BLaER1 treated with 17β-estradiol and CSF1 and Interleukin-3, amounts not matched to agents 10 nM and 100 nM (cell line): Measurements from ENCODE around the gene MYO6.
A peak's percentile ranks its signal among the peaks of the same experiment; 100 is the strongest.

ENCODE experiments used
- H3K27ac ChIP-seq, 11 experiments: shearing (Covaris generic); formaldehyde crosslinking; 2 replicates each; pipeline ENCODE4 v1.8.1; 2022
- H3K27me3 ChIP-seq, 11 experiments: shearing (Covaris generic); formaldehyde crosslinking; 2 replicates each; pipeline ENCODE4 v1.8.1; 2022
- H3K36me3 ChIP-seq, 11 experiments: shearing (Covaris generic); formaldehyde crosslinking; 2 replicates each; pipeline ENCODE4 v1.8.1; 2022
- H3K4me1 ChIP-seq, 10 experiments: shearing (Covaris generic); formaldehyde crosslinking; 2 replicates each; pipeline ENCODE4 v1.8.1; 2022
- H3K4me2 ChIP-seq, 11 experiments: shearing (Covaris generic); formaldehyde crosslinking; 2 replicates each; pipeline ENCODE4 v1.8.1; 2022
- H3K4me3 ChIP-seq, 10 experiments: shearing (Covaris generic); formaldehyde crosslinking; 2 replicates each; pipeline ENCODE4 v1.8.1; 2022
- H3K9ac ChIP-seq, 11 experiments: shearing (Covaris generic); formaldehyde crosslinking; 2 replicates each; pipeline ENCODE4 v1.8.1; 2022
- H3K9me3 ChIP-seq, 11 experiments: shearing (Covaris generic); formaldehyde crosslinking; replicated peaks in 1 of 11; 2 replicates each; pipeline ENCODE4 v1.8.1; 2022
- H4K20me1 ChIP-seq, 11 experiments: shearing (Covaris generic); formaldehyde crosslinking; 2 replicates each; pipeline ENCODE4 v1.8.1; 2022
- Cebpa-rat ChIP-seq, 11 experiments: shearing (Covaris generic); IDR thresholded peaks; 2 replicates each; pipeline ENCODE4 v1.8.1; 2022

MYO6 gene

DNA sequence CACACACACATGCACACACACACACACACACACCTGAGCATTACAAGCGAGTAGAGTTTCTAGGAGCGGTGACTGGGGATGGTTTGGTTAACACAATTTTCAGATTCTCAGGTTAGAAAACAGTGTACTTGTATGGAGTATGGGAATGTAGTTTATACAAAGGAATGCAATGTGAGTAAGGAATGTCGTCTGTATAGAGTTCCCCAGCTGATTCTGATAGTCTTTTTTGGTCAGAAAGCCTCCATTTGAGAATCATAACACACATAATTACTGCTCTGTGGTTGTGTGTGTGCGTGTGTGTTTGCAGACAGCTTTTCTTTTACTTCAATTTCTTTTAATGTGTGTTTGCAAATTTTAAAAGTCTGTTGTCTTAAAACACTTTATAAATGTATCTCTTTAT, 93.2 kb downstream of the MYO6 start:
- peaks cover 0 to 6% (median 1%) of the 10 kb centered on the region in 10 experiments; a peak in 2 of 20 replicates for H3K4me1 ChIP-seq
- no peak for TF ChIP-seq Cebpa-rat (IDR thresholded peaks at IDR 0.05)
- no peaks in the 10 kb centered on the region for H4K20me1 ChIP-seq
- H3K36me3 ChIP-seq: no peaks in the 10 kb centered on the region
- H3K4me3 ChIP-seq: no peak overlapping the region
- no peaks in the 10 kb centered on the region for H3K27me3 ChIP-seq
- no peak overlapping the region for H3K27ac ChIP-seq
- no peak overlapping the region for H3K4me2 ChIP-seq
- H3K9ac ChIP-seq: no peak overlapping the region
- H3K9me3 ChIP-seq: no peaks in the 10 kb centered on the region

DNA sequence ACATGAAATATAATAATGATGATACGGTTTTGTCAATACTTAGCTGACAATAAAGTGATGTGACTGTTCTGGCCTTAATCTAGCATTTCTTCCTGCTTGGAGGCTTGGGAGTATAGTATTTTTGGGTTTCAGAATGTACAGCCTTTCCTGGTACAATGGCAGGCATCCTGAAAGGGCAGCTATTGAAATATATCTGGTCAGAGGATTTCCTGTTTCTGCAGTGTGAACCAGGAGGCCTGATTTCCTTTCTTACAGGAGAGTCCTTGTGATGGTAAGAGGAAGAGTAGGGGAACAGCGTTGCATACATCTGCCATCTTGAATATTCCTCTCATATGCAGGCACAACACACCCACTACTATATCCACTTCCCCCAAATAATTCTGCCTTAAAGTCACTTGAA, 93.7 kb downstream of the MYO6 start:
- H3K4me3 ChIP-seq: no peak overlapping the region
- TF ChIP-seq Cebpa-rat (IDR thresholded peaks at IDR 0.05): no peak
- no peaks in the 10 kb centered on the region for H4K20me1 ChIP-seq
- no peak overlapping the region for H3K27ac ChIP-seq
- H3K9me3 ChIP-seq: no peaks in the 10 kb centered on the region
- H3K27me3 ChIP-seq: no peaks in the 10 kb centered on the region
- H3K4me1 ChIP-seq: peaks cover 0 to 6% (median 1%) of the 10 kb centered on the region in 10 experiments; a peak in 2 of 20 replicates
- no peak overlapping the region for H3K9ac ChIP-seq
- no peaks in the 10 kb centered on the region for H3K36me3 ChIP-seq
- H3K4me2 ChIP-seq: peak overlapping the region in 4 of 11 experiments; percentile 5 to 37 (median 22); a peak in 2 of 22 replicates

DNA sequence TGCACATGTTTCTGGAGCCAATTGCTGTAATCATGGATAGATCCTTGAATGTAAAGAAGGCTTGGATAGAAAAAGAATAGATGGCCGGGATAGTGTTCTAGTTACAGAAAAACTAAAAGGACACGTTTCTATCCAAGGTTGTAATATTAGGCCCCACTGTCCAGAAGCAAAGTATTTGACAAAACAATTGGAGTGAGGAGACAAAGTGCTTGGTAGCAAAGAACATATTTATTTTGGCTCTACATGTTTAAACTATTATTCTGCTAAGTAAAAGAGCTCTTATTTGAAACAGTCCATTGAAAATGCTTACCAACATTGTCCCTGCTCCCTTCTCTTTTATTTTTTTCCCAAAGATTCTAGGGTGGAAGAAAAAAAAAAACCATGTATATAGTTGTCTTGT, 94.4 kb downstream of the MYO6 start:
- no peak for TF ChIP-seq Cebpa-rat (IDR thresholded peaks at IDR 0.05)
- Histone ChIP-seq H3K9ac (no peak overlapping the region), H3K9me3 (no peaks in the 10 kb centered on the region), H4K20me1 (no peaks in the 10 kb centered on the region), H3K36me3 (no peaks in the 10 kb centered on the region), H3K4me1 (peaks cover 0 to 6% (median 1%) of the 10 kb centered on the region in 10 experiments; a peak in 2 of 20 replicates), H3K27me3 (no peaks in the 10 kb centered on the region), H3K27ac (no peak overlapping the region), H3K4me3 (no peak overlapping the region), H3K4me2 (no peak overlapping the region)

DNA sequence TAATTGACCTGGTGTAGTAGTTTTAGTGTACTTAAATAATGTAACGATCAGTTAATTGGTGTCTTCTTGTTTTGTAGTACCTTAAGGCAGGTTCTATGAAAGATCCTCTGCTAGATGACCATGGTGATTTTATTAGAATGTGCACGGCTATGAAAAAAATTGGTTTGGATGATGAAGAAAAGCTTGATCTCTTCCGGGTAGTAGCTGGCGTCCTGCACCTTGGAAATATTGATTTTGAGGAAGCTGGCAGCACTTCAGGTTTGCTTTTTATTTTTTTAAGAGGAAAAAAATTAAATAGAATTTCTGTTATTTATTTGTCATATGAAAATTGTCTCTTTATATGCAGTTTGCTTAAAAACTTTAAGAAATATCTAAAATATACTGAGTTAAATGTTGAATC, 99.2 kb downstream of the MYO6 start:
- Histone ChIP-seq H3K9ac (no peak overlapping the region), H3K9me3 (no peaks in the 10 kb centered on the region), H3K36me3 (no peaks in the 10 kb centered on the region), H3K27ac (no peak overlapping the region), H3K4me3 (no peak overlapping the region), H3K4me1 (peaks cover 0 to 4% (median 0%) of the 10 kb centered on the region in 10 experiments; a peak in 1 of 20 replicates), H3K27me3 (no peaks in the 10 kb centered on the region), H4K20me1 (no peaks in the 10 kb centered on the region), H3K4me2 (no peak overlapping the region)
- no peak for TF ChIP-seq Cebpa-rat (IDR thresholded peaks at IDR 0.05)

DNA sequence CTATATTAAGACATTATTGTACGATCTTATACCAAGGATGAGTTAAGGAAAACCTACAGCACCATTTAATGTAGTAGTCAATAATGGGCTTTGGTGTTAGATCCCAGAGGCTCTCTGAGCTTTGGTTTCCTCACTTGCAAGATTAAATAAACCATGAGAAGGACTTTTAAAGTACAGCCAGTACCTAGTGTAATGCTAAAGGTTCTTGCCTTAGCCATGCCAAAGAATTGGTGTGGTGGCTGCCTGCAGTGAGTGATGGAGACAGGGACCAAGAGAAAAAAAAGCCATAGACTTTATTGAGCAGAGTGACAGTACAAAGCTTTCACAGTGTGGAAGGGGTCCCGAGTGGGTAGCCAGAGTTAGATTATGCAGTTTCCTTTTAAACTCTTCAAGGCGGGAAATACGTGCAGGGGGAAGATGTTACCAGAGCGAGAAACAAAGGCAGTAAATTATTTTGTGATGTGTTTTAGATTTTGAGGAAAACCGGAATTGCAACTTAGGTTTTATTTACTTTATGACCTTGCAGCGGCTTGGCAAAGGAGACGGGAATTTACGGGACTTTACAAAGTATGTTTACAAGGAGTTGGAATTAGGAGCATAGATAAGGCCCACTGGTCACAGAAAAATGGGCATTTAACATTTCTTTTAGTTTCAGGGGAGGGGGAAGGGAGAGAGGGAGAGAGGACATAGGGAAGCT, 100.4 kb downstream of the MYO6 start:
- Histone ChIP-seq H3K4me1 (peaks cover 0 to 4% (median 0%) of the 10 kb centered on the region in 10 experiments; a peak in 1 of 20 replicates), H3K27me3 (no peaks in the 10 kb centered on the region)

DNA sequence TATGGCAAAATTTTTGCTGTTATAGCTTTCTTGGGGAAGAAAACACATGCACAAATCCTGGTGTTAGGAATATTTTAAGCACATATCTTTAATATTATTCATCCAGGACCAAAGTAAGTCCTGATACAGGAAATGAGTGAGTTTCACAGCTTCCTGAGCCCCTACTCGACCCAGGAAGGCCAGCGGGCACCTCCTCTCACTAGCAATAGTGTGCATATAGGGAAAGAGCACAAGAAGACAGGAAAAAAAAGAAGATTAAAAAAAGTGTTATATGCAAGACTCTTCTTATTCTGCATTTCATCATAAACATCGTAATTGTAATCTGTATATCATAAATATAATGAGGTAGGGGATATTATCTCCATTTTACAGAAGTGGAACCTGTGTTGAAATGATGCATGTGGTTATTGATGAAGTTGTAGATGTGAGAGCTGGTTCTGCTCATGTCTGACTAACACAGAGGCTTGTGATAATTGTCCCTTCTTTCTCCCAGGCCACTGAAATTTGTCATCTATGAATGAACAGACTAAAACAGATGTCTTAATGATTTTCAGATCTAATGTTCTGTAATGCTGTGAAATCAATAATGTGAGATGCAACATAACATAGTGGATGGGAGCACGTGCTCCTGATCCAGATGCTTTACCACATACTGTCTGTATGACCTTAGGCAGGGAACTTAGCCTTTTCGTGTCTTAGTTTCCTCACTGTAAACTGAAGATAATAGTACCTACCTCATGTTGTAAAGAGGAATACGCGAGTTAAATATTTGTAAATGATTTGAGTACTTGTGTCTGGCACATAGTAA, 101.2 kb downstream of the MYO6 start:
- Histone ChIP-seq H3K9me3 (no peaks in the 10 kb centered on the region), H3K4me3 (no peak overlapping the region), H3K4me2 (no peak overlapping the region), H3K36me3 (no peaks in the 10 kb centered on the region), H3K27me3 (no peaks in the 10 kb centered on the region), H3K4me1 (peaks cover 0 to 4% (median 0%) of the 10 kb centered on the region in 10 experiments; a peak in 1 of 20 replicates), H4K20me1 (no peaks in the 10 kb centered on the region), H3K27ac (no peak overlapping the region), H3K9ac (no peak overlapping the region)
- no peak for TF ChIP-seq Cebpa-rat (IDR thresholded peaks at IDR 0.05)

More for the DNA sequence above, 100.4 kb downstream of the MYO6 start:
- no peaks in the 10 kb centered on the region for H4K20me1 ChIP-seq
- no peak for TF ChIP-seq Cebpa-rat (IDR thresholded peaks at IDR 0.05)
- H3K4me2 ChIP-seq: no peak overlapping the region
- no peaks in the 10 kb centered on the region for H3K9me3 ChIP-seq
- H3K4me3 ChIP-seq: no peak overlapping the region
- H3K9ac ChIP-seq: no peak overlapping the region
- no peak overlapping the region for H3K27ac ChIP-seq
- H3K36me3 ChIP-seq: no peaks in the 10 kb centered on the region

DNA sequence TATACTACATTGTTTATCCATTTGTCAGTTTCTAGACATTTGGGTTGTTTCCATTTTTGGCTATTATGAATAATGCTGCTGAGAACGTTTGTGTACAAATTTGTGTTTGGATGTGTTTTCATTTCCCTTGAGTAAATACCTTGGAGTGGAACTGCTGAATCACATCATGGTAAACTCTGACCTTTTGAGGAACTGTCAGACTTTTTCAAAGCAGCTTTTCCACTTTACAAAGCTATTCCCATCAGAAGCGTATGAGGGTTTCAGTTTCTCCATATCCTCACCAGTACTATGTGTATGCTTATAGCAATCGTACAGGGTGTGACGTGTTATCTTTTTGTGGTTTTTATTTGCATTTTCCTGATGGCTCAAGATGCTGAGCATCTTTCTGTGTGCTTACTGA, 103.7 kb downstream of the MYO6 start:
- Histone ChIP-seq H3K9me3 (no peaks in the 10 kb centered on the region), H3K4me1 (peaks cover 0 to 4% (median 0%) of the 10 kb centered on the region in 10 experiments; a peak in 1 of 20 replicates), H4K20me1 (no peaks in the 10 kb centered on the region), H3K9ac (no peak overlapping the region), H3K4me3 (no peak overlapping the region), H3K36me3 (no peaks in the 10 kb centered on the region), H3K27me3 (no peaks in the 10 kb centered on the region), H3K4me2 (no peak overlapping the region), H3K27ac (no peak overlapping the region)
- no peak for TF ChIP-seq Cebpa-rat (IDR thresholded peaks at IDR 0.05)

DNA sequence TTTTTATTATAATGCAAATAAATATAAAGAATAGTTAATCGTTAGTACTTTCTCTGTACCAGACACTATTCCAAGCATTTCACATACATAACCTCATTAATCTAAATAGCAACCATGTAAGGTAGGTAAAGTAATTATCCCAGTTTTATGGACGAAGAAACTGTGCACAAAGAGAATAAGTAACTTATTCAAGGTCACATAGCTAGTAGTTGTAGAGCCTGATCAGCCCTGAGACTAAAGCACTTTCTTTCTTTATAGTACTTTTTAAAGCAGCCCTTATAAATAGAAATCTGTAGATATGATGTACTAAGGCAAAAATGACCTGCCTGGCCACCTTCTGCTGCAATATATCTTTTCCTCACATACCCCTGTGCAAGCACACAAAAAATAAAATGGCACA, 104.8 kb downstream of the MYO6 start:
- H3K36me3 ChIP-seq: no peaks in the 10 kb centered on the region
- H3K4me1 ChIP-seq: peaks cover 0 to 4% (median 0%) of the 10 kb centered on the region in 10 experiments; a peak in 1 of 20 replicates
- no peak overlapping the region for H3K4me2 ChIP-seq

DNA sequence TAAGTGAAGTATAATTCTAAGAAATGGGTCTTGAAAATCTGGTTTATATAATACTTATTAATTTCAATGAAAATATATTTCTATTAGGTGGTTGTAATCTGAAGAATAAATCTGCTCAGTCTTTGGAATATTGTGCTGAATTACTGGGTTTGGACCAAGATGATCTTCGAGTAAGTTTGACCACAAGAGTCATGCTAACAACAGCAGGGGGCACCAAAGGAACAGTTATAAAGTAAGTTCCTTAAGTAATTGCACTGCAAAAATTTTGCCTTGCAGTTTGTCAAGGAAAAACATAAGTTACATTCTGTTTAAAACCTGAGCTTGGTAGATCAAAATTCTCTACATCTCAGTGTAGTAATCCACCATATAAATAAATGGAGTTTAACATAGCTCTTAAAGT, 106.0 kb downstream of the MYO6 start:
- no peak overlapping the region for H3K27ac ChIP-seq
- H3K27me3 ChIP-seq: no peaks in the 10 kb centered on the region
- no peak overlapping the region for H3K4me3 ChIP-seq
- no peak overlapping the region for H3K4me2 ChIP-seq
- H4K20me1 ChIP-seq: no peaks in the 10 kb centered on the region
- TF ChIP-seq Cebpa-rat (IDR thresholded peaks at IDR 0.05): no peak
- H3K9me3 ChIP-seq: no peaks in the 10 kb centered on the region
- peaks cover 0 to 4% (median 0%) of the 10 kb centered on the region in 10 experiments; a peak in 1 of 20 replicates for H3K4me1 ChIP-seq
- no peaks in the 10 kb centered on the region for H3K36me3 ChIP-seq
- H3K9ac ChIP-seq: no peak overlapping the region

More for the DNA sequence above, 104.8 kb downstream of the MYO6 start:
- no peak overlapping the region for H3K4me3 ChIP-seq
- no peak overlapping the region for H3K27ac ChIP-seq
- no peaks in the 10 kb centered on the region for H3K27me3 ChIP-seq
- H3K9ac ChIP-seq: no peak overlapping the region
- no peaks in the 10 kb centered on the region for H3K9me3 ChIP-seq
- no peaks in the 10 kb centered on the region for H4K20me1 ChIP-seq
- no peak for TF ChIP-seq Cebpa-rat (IDR thresholded peaks at IDR 0.05)
